Cardiac muscle cell (in vitro differentiated cells and primary cell): Measurements from ENCODE around the gene ALOX15B. TPM values are rescaled to one million over a fixed set of nuclear protein-coding genes. Genes with fewer than 3 reads are reported as not detected.
"Not testable (repeated sequence)": the region's sequence is repeated elsewhere in the genome, so short reads cannot be mapped to it uniquely, and the experiment has no call there.

Source experiments
- DNase-seq, 2 donors: peaks; one replicate each; pipeline versions ENCODE4 v3.0.0 to v3.0.0-alpha.2; 2010 to 2017; ENCODE audit warnings: low read depth in 1 of 2, low spot score in 1 of 2
- H3K27ac ChIP-seq: fragments of 200-600 bp; sonication (generic); 2 replicates; pipeline ENCODE4 v1.5.1; 2016
- H3K27me3 ChIP-seq: fragments of 200-600 bp; sonication (generic); 2 replicates; pipeline ENCODE4 v1.6.0; 2016; ENCODE audit warnings: control low read depth
- H3K36me3 ChIP-seq: fragments of 200-600 bp; sonication (generic); 2 replicates; pipeline ENCODE4 v1.5.1; 2016; ENCODE audit warnings: control low read depth
- H3K4me1 ChIP-seq: fragments of 200-600 bp; sonication (generic); 2 replicates; pipeline ENCODE4 v1.8.1; 2017; ENCODE audit warnings: low read depth, mild to moderate bottlenecking, mixed run types
- H3K4me3 ChIP-seq: fragments of 200-600 bp; sonication (generic); 2 replicates; pipeline ENCODE4 v1.5.1; 2016; ENCODE audit warnings: mild to moderate bottlenecking
- H3K9me3 ChIP-seq: fragments of 200-600 bp; sonication (generic); 2 replicates; pipeline ENCODE4 v1.5.1; 2017; ENCODE audit warnings: low read depth, mild to moderate bottlenecking, control low read depth
- polyA plus RNA-seq: library from polyadenylated mRNA; unstranded; fragments of >200 nt; fragmentation: Nextera tagmentation; extraction: Ambion mirVana; gene quantifications from 2 replicates; pipeline ENCODE4 v1.2.1, GENCODE V29; 2016
- total RNA-seq: library from RNA; depleted of rRNA; stranded (reverse); fragments of >200 nt; gene quantifications from 2 replicates; pipeline ENCODE4 v1.2.3, GENCODE V29; 2016
- TF ChIP-seq, protein P1 (sequence below): IDR thresholded peaks from 2 replicates; pipeline ENCODE4 v1.5.1; 2012; ENCODE audit warnings: low read depth, mild to moderate bottlenecking, low read length

Gene ALOX15B
- total and polyA plus RNA-seq, 2 experiments from 2014 or later: 0.12 to 0.33 TPM

GRCh38 chr17:8057691-8058114, 18.8 kb downstream of the ALOX15B start:
- Histone ChIP-seq H3K27ac (no peak overlapping the region), H3K9me3 (no peaks in the 10 kb centered on the region), H3K4me3 (no peak overlapping the region), H3K4me1 (no peaks in the 10 kb centered on the region), H3K36me3 (no peaks in the 10 kb centered on the region), H3K27me3 (peaks cover 47% of the 10 kb centered on the region)
- DNase-seq: peak; percentile 83 to 90
- TF ChIP-seq, protein P1, sequence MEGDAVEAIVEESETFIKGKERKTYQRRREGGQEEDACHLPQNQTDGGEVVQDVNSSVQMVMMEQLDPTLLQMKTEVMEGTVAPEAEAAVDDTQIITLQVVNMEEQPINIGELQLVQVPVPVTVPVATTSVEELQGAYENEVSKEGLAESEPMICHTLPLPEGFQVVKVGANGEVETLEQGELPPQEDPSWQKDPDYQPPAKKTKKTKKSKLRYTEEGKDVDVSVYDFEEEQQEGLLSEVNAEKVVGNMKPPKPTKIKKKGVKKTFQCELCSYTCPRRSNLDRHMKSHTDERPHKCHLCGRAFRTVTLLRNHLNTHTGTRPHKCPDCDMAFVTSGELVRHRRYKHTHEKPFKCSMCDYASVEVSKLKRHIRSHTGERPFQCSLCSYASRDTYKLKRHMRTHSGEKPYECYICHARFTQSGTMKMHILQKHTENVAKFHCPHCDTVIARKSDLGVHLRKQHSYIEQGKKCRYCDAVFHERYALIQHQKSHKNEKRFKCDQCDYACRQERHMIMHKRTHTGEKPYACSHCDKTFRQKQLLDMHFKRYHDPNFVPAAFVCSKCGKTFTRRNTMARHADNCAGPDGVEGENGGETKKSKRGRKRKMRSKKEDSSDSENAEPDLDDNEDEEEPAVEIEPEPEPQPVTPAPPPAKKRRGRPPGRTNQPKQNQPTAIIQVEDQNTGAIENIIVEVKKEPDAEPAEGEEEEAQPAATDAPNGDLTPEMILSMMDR: peak; percentile 73

DNA sequence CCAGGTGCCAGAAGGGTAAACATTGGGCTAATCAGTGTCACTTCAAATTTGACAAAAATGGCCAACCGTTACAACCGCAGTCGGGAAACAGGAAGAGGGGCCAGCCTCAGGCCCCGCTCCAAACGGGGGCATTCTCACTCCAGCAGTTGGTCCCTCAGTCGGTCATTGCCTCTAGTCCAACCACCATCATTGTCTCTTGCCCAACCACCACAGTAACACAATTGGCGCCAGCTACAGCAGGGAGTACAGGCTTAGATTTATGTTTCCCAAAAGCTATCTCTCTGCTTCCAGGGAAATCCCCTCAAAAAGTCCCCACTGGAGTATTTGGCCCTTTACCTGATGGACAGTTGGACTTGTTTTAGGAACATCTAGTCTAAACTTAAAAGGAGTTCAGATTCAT, 20.3 kb downstream of the ALOX15B start:
- no peak overlapping the region for H3K27ac ChIP-seq
- no peaks in the 10 kb centered on the region for H3K9me3 ChIP-seq
- no peaks in the 10 kb centered on the region for H3K4me1 ChIP-seq
- H3K36me3 ChIP-seq: no peaks in the 10 kb centered on the region
- peaks cover 61% of the 10 kb centered on the region for H3K27me3 ChIP-seq
- no peak for DNase-seq
- TF ChIP-seq, protein P1: no peak
- no peak overlapping the region for H3K4me3 ChIP-seq

- Histone ChIP-seq H3K4me1 (no peaks in the 10 kb centered on the region), H3K9me3 (no peaks in the 10 kb centered on the region), H3K27ac (no peak overlapping the region), H3K27me3 (peaks cover 73% of the 10 kb centered on the region), H3K4me3 (no peak overlapping the region), H3K36me3 (no peaks in the 10 kb centered on the region)
- peak; percentile 80 to 84 for DNase-seq
- TF ChIP-seq, protein P1: peak; percentile 55
Measured at GRCh38 chr17:8060274-8060673, 21.4 kb downstream of the ALOX15B start.

DNA sequence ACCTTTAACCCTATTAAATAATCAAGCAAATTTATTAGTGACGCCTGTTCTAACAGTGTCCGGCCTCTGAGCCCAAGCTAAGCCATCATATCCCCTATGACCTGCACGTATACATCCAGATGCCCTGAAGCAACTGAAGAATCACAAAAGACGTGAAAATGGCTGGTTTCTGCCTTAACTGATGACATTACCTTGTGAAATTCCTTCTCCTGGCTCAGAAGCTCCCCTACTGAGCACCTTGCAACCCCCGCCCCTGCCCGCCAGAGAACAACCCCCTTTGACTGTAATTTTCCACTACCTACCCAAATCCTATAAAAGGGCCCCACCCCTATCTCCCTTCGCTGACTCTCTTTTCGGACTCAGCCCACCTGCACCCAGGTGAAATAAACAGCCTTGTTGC, 23.0 kb downstream of the ALOX15B start:
- H3K4me1 ChIP-seq, H3K36me3 ChIP-seq, DNase-seq, H3K9me3 ChIP-seq, H3K4me3 ChIP-seq, H3K27ac ChIP-seq: not testable (repeated sequence)
- H3K27me3 ChIP-seq: peaks cover 84% of the 10 kb centered on the region

DNA sequence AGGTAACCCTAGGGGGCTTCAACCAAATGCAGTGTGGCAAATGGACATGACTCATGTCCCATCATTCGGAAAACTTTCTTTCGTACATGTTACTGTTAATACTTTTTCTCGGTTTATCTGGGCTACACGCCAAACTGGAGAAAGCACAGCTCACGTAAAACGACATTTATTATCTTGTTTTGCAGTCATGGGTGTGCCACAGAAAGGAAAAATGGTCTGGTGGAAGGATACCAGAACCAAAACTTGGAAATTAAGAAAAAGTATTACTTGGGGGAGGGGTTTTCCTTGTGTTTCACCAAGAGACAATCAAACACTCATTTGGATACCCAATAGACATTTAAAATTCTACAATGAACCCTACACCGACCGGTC, 23.6 kb downstream of the ALOX15B start:
- Histone ChIP-seq H3K27ac (no peak overlapping the region), H3K9me3 (no peaks in the 10 kb centered on the region), H3K4me1 (no peaks in the 10 kb centered on the region), H3K4me3 (no peak overlapping the region), H3K27me3 (peaks cover 84% of the 10 kb centered on the region), H3K36me3 (no peaks in the 10 kb centered on the region)
- TF ChIP-seq, protein P1: no peak
- DNase-seq: peak in 1 of 2 donors; percentile 74

DNA sequence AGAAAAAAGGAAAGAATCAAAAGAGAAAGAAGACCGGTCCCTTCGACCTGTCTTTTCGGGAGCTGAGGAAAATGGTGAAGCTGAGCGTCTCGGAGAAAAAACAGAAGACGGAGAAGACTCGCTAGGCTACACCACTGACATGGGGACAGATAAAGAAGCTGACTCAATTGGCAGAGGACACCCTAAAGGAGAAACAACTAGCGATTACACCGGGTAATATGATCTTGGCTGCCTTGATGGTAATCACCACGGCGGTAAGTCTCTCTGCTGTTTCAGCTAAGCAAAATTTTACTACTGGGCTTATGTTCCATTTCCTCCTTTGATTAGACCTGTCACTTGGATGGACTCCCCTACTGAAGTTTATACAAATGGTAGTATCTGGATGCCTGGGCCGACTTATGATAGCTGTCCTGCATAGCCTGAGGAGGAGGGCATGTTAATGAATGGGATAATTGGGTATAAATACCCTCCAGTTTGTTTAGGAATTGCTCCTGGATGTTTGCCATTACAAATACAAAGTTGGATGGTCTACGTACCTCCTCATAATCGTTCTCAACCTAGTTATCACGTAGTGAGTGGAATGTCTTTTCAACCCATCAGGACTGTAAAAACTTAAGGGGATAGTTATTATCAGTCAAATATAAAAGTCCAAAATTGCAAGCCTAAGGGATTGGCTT, 24.1 kb downstream of the ALOX15B start:
- no peak overlapping the region for H3K27ac ChIP-seq
- TF ChIP-seq, protein P1: no peak
- H3K9me3 ChIP-seq: no peaks in the 10 kb centered on the region
- H3K27me3 ChIP-seq: peaks cover 90% of the 10 kb centered on the region
- no peak overlapping the region for H3K4me3 ChIP-seq
- no peaks in the 10 kb centered on the region for H3K4me1 ChIP-seq
- DNase-seq: no peak
- no peaks in the 10 kb centered on the region for H3K36me3 ChIP-seq
